Fibroblast of lung (primary cell): ENCODE measurements around the gene CBFA2T2.

Source experiments
- EZH2 ChIP-seq: IDR thresholded peaks from 2 replicates; pipeline ENCODE4 v1.5.1; 2012; ENCODE audit warnings: low read length, control low read depth, mild to moderate bottlenecking; ENCODE audit errors: missing control alignments
- TF ChIP-seq, protein P1 (sequence below), 2 donors: IDR thresholded peaks in 1 of 2; conservative IDR thresholded peaks in 1 of 2; 1 replicate in 1 of 2; 2 replicates in 1 of 2; pipeline ENCODE4 v1.5.1; 2011 to 2012; ENCODE audit warnings: low read length in 2 of 2, control low read depth in 1 of 2, inconsistent platforms in 1 of 2, low read depth in 1 of 2, mild to moderate bottlenecking in 1 of 2

DNA sequence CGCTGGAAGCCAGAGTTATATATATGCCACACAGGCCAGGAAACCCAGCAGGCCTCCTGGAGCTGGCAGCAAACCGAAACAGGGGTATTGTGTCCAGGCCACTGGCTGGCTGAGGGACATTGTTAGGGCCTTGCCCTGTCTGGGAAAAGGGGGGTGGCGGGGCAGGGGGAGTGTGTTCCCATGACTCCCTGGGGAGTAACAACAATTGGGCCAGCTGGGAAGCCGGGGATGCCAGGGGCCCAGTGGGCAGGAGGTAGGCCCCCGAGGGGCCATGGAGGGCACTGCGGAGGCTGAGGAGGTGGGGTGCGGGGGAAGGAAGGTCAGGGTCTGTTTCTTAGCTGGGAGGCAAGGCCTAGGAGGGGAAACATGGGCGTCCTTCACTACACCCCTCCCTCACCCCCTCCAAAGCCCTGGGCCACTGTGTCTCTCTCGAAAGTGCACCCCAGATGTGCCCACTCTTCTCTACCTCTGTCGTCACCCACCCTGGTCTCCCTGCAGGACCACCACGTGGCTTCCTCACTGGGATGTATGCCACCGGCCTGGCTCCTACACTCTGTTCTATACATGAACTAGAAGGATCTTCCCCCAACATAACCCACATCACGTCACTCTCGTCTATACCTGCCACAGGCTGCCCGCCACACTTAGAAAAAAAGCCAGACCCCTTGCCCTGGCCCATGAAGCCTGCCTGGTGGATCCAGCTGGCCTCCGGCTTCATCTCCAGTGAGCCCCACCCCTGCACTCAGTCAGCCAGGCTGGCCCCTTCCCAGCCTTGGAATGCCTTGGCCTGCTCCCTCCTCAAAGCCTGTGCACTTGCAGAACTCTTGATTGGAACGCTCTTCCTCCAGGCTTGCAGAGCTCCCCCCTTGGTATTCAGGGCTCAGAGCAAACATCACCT, 204.1 kb downstream of the CBFA2T2 start:
- TF ChIP-seq, protein P1, sequence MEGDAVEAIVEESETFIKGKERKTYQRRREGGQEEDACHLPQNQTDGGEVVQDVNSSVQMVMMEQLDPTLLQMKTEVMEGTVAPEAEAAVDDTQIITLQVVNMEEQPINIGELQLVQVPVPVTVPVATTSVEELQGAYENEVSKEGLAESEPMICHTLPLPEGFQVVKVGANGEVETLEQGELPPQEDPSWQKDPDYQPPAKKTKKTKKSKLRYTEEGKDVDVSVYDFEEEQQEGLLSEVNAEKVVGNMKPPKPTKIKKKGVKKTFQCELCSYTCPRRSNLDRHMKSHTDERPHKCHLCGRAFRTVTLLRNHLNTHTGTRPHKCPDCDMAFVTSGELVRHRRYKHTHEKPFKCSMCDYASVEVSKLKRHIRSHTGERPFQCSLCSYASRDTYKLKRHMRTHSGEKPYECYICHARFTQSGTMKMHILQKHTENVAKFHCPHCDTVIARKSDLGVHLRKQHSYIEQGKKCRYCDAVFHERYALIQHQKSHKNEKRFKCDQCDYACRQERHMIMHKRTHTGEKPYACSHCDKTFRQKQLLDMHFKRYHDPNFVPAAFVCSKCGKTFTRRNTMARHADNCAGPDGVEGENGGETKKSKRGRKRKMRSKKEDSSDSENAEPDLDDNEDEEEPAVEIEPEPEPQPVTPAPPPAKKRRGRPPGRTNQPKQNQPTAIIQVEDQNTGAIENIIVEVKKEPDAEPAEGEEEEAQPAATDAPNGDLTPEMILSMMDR (conservative IDR thresholded peaks at IDR 0.05 in 1 of 2, IDR thresholded peaks at IDR 0.05 in 1 of 2; ENCODE audit: low read depth in 1 of 2, low read length in 2 of 2) = no peak
- TF ChIP-seq EZH2 = no peak
